ENCODE data around the gene SNX8.

SNX8 gene

DNA sequence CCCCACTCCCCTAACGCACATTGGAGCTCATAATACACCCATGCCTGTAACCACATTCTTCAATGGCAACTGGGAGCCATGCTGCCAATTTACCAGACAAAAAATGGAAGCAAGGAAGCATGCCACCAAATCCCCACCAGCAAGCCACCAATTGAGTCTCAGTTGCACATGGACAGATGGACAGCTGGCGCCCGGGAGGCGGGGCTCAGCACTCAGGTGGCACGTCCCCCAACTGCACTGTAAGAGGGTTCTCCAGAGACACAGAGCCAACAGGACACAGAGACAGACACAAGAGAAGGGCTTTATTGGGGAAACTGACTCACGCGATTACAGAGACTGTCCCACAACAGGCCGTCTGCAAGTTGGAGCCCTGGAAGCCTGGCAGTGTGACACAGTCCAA is 84.0 kb downstream of the SNX8 start:
- no peaks in the 10 kb centered on the region for H3K27me3 ChIP-seq
- 0 out of 2 replicates have a peak overlapping the region, but pooled peaks have one; percentile 98 for H3K4me2 ChIP-seq
- H3K36me3 ChIP-seq: peaks cover 69% of the 10 kb centered on the region
- H3K4me1 ChIP-seq: peaks cover 40% of the 10 kb centered on the region
- no peak overlapping the region for H3K27ac ChIP-seq
- H3K4me3 ChIP-seq: no peak overlapping the region
- no peak for TF ChIP-seq Cebpa-rat (IDR thresholded peaks at IDR 0.05)
- peaks cover 70% of the 10 kb centered on the region for H4K20me1 ChIP-seq
- no peaks in the 10 kb centered on the region for H3K9me3 ChIP-seq
- peak overlapping the region; percentile 95; the same call in 1 of the 2 replicates for H3K9ac ChIP-seq

- H3K9ac ChIP-seq: peak overlapping the region; percentile 6; the same call in 1 of the 2 replicates
- H3K4me3 ChIP-seq: no peak overlapping the region
- no peak for TF ChIP-seq Cebpa-rat (IDR thresholded peaks at IDR 0.05)
- H3K27me3 ChIP-seq: no peaks in the 10 kb centered on the region
- peaks cover 69% of the 10 kb centered on the region for H3K36me3 ChIP-seq
- H3K4me2 ChIP-seq: no peak overlapping the region
- peaks cover 40% of the 10 kb centered on the region for H3K4me1 ChIP-seq
- H3K9me3 ChIP-seq: no peaks in the 10 kb centered on the region
- no peak overlapping the region for H3K27ac ChIP-seq
- H4K20me1 ChIP-seq: peaks cover 77% of the 10 kb centered on the region
Measured at GRCh38 chr7:2229467-2229866, 84.8 kb downstream of the SNX8 start.

- Histone ChIP-seq H3K4me3 (no peak overlapping the region), H3K9me3 (no peaks in the 10 kb centered on the region), H3K4me2 (no peak overlapping the region), H3K4me1 (peaks cover 38% of the 10 kb centered on the region), H4K20me1 (peaks cover 83% of the 10 kb centered on the region), H3K9ac (no peak overlapping the region), H3K27me3 (no peaks in the 10 kb centered on the region), H3K36me3 (peaks cover 71% of the 10 kb centered on the region), H3K27ac (no peak overlapping the region)
- no peak for TF ChIP-seq Cebpa-rat (IDR thresholded peaks at IDR 0.05)
Measured at GRCh38 chr7:2228921-2229320, 85.3 kb downstream of the SNX8 start.

GRCh38 chr7:2227699-2228098 is 86.5 kb downstream of the SNX8 start:
- Histone ChIP-seq H3K27ac (no peak overlapping the region), H3K27me3 (no peaks in the 10 kb centered on the region), H4K20me1 (peaks cover 95% of the 10 kb centered on the region), H3K4me3 (no peak overlapping the region), H3K9ac (peak overlapping the region; percentile 38; the same call in 1 of the 2 replicates), H3K36me3 (peaks cover 83% of the 10 kb centered on the region), H3K4me2 (no peak overlapping the region; the same call in 1 of the 2 replicates), H3K9me3 (no peaks in the 10 kb centered on the region), H3K4me1 (peaks cover 30% of the 10 kb centered on the region)
- no peak for TF ChIP-seq Cebpa-rat (IDR thresholded peaks at IDR 0.05)

DNA sequence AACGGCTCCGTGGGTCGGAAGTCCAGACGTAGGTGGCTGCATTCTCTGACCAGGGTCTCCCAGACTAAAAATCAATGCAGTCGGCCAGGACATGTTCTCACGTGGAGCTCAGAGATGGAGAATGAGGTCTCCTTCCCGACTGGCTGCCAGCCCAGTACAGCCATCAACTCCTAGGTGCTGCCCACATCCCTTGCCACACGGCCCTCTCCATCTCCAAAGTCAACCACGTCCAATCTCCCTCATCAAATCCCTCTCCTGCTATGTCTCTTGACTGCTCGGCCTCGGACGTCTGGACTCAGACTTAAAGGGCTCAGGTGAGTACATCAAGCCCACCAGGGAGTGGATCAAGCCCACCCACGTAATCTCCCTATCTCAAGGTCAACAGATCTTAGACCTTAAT is 88.4 kb downstream of the SNX8 start:
- Histone ChIP-seq H3K27me3 (no peaks in the 10 kb centered on the region), H3K27ac (no peak overlapping the region), H3K4me3 (no peak overlapping the region), H3K9me3 (no peaks in the 10 kb centered on the region), H4K20me1 (peaks cover 86% of the 10 kb centered on the region), H3K4me1 (peaks cover 17% of the 10 kb centered on the region), H3K9ac (no peak overlapping the region), H3K36me3 (peaks cover 100% of the 10 kb centered on the region), H3K4me2 (no peak overlapping the region)
- TF ChIP-seq Cebpa-rat (IDR thresholded peaks at IDR 0.05): no peak

DNA sequence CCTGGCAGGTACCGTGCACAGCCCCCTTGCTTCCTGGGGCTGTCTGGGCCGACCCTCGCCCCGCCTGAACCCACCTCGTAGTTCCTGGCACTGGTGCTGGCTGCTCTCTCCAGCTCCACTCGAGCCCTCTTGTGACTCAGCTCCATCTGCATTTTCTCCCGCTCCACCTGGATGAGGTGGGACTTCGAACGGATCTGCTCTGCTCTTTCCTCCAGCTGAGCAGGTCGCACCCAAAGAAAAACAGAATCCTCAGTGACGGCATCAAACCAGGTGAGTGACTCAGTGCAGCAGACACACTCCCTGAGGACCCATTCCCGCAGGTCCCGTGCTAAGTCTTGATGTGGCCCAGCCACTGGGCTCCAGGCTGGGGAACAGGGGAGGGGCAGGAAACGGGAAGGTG is 88.9 kb downstream of the SNX8 start:
- Histone ChIP-seq H3K4me3 (no peak overlapping the region), H3K9me3 (no peaks in the 10 kb centered on the region), H3K4me1 (peaks cover 12% of the 10 kb centered on the region), H3K36me3 (peaks cover 100% of the 10 kb centered on the region), H3K27ac (no peak overlapping the region), H3K4me2 (no peak overlapping the region), H4K20me1 (peaks cover 86% of the 10 kb centered on the region), H3K27me3 (no peaks in the 10 kb centered on the region), H3K9ac (no peak overlapping the region)
- no peak for TF ChIP-seq Cebpa-rat (IDR thresholded peaks at IDR 0.05)

GRCh38 chr7:2224934-2225333 is 89.3 kb downstream of the SNX8 start:
- Histone ChIP-seq H3K27me3 (no peaks in the 10 kb centered on the region), H3K36me3 (peaks cover 100% of the 10 kb centered on the region), H3K27ac (no peak overlapping the region), H3K4me3 (no peak overlapping the region), H3K4me1 (peaks cover 8% of the 10 kb centered on the region; the same call in 1 of the 2 replicates), H4K20me1 (peaks cover 86% of the 10 kb centered on the region), H3K4me2 (no peak overlapping the region), H3K9me3 (no peaks in the 10 kb centered on the region), H3K9ac (no peak overlapping the region)
- no peak for TF ChIP-seq Cebpa-rat (IDR thresholded peaks at IDR 0.05)

- Histone ChIP-seq H3K27ac (no peak overlapping the region), H3K4me3 (no peak overlapping the region), H3K36me3 (peaks cover 100% of the 10 kb centered on the region), H3K4me1 (peaks cover 8% of the 10 kb centered on the region; the same call in 1 of the 2 replicates), H3K9ac (no peak overlapping the region), H3K9me3 (no peaks in the 10 kb centered on the region), H3K27me3 (no peaks in the 10 kb centered on the region), H4K20me1 (peaks cover 86% of the 10 kb centered on the region), H3K4me2 (no peak overlapping the region)
- no peak for TF ChIP-seq Cebpa-rat (IDR thresholded peaks at IDR 0.05)
Measured at GRCh38 chr7:2224491-2224928, 89.7 kb downstream of the SNX8 start.

DNA sequence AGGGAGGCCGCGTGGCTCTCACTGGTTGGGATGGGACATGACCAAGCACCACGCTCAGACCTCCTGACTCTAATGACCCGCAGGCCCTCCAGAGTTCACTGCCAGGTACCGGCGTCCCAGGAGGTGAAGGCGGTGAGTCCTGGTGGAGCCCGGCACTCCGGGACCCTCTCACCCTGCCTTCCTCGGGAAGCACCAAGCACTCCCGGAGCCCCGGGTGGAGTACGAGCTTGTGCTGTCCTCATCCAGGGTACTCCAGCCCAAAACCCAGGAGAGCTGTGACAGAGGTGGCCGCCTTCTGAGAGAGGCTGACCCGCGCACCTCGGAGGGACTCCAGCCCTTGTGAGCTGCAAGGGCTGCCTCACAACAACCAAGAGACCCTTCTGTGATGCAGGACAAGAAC is 90.9 kb downstream of the SNX8 start:
- Histone ChIP-seq H3K4me2 (no peak overlapping the region), H3K4me3 (no peak overlapping the region), H3K9ac (no peak overlapping the region), H3K36me3 (peaks cover 98% of the 10 kb centered on the region), H3K27me3 (no peaks in the 10 kb centered on the region), H4K20me1 (peaks cover 84% of the 10 kb centered on the region), H3K27ac (no peak overlapping the region), H3K9me3 (no peaks in the 10 kb centered on the region), H3K4me1 (peaks cover 8% of the 10 kb centered on the region; the same call in 1 of the 2 replicates)
- TF ChIP-seq Cebpa-rat (IDR thresholded peaks at IDR 0.05): no peak

DNA sequence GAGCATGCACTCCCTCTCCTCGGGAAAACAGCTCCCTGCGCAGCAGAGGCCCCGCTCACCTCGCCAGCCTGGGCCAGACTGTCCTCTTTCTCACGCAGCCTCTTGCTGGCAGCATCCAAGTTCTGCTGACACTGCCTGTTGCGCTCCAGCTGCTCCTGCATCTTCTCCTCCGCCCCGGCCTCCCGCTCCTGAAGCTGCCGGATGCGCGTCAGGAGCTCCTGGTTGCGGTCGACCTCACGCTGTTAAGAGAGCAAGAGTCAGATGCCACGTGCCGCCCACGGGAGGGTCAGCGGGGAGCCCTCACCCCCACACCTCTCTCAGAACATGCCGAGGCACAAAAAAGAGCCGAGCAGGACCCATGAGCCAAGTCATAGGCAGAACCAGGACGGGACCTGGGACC is 91.7 kb downstream of the SNX8 start:
- peaks cover 83% of the 10 kb centered on the region for H4K20me1 ChIP-seq

DNA sequence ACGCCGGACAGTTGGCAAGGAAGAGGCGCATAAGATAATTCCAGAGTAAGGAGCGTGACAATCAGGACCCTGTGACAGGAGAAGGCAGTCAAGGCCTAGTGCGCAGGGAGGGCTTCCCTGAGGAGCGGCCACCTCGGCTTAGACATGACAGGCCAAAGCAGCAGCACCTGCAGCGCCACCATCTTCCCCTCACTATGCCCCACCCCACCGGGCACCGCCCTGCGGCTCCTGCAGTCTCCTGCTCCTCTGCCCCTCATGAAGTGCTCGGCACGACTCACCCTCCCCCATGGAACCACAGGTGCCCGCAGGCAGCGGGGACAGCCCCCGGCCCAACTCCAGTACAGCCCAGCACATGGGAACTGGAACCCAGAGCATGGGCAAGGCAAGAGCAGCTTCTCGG is 93.3 kb downstream of the SNX8 start:
- Histone ChIP-seq H3K4me2 (no peak overlapping the region), H3K27ac (no peak overlapping the region), H4K20me1 (peaks cover 81% of the 10 kb centered on the region), H3K4me3 (no peak overlapping the region), H3K9ac (no peak overlapping the region), H3K9me3 (no peaks in the 10 kb centered on the region), H3K36me3 (peaks cover 98% of the 10 kb centered on the region), H3K4me1 (peaks cover 14% of the 10 kb centered on the region), H3K27me3 (no peaks in the 10 kb centered on the region)
- TF ChIP-seq Cebpa-rat (IDR thresholded peaks at IDR 0.05): no peak

More for the DNA sequence above, 91.7 kb downstream of the SNX8 start:
- H3K36me3 ChIP-seq: peaks cover 98% of the 10 kb centered on the region
- no peaks in the 10 kb centered on the region for H3K9me3 ChIP-seq
- H3K27ac ChIP-seq: no peak overlapping the region
- no peak overlapping the region for H3K9ac ChIP-seq
- H3K27me3 ChIP-seq: no peaks in the 10 kb centered on the region
- TF ChIP-seq Cebpa-rat (IDR thresholded peaks at IDR 0.05): no peak
- H3K4me3 ChIP-seq: no peak overlapping the region
- H3K4me1 ChIP-seq: peaks cover 8% of the 10 kb centered on the region
- H3K4me2 ChIP-seq: no peak overlapping the region
